IPS DF 6.9 (cell line): ENCODE data around the gene GPR3.
"Not testable (repeated sequence)": the region's sequence is repeated elsewhere in the genome, so short reads cannot be mapped to it uniquely, and the experiment has no call there.

Source experiments
- DNase-seq: peaks from one replicate; pipeline ENCODE4 v3.0.0-alpha.2; 2013; ENCODE audit warnings: low read depth, low spot score
- H3K27ac ChIP-seq: one replicate; pipeline ENCODE4 v1.5.1; 2013; ENCODE audit warnings: low read length, control low read depth
- H3K27me3 ChIP-seq: 2 replicates; pipeline ENCODE4 v1.6.1; 2013; ENCODE audit warnings: mild to moderate bottlenecking, low read length; ENCODE audit not compliant: control insufficient read depth, insufficient read depth
- H3K36me3 ChIP-seq: 2 replicates; pipeline ENCODE4 v1.6.1; 2013; ENCODE audit warnings: low read length; ENCODE audit not compliant: control insufficient read depth, insufficient read depth
- H3K4me1 ChIP-seq: 2 replicates; pipeline ENCODE4 v1.6.1; 2013; ENCODE audit warnings: low read length; ENCODE audit not compliant: control insufficient read depth, insufficient read depth
- H3K4me3 ChIP-seq: 2 replicates; pipeline ENCODE4 v1.5.1; 2013; ENCODE audit warnings: mild to moderate bottlenecking, low read length
- H3K9me3 ChIP-seq: 2 replicates; pipeline ENCODE4 v1.6.1; 2013; ENCODE audit warnings: low read length, inconsistent platforms; ENCODE audit not compliant: control insufficient read depth, insufficient read depth
- WGBS: extraction: QIAGEN DNeasy Blood & Tissue Kit; methylation state at CpG from one replicate; pipeline ENCODE4 v1.1.7; 2013; ENCODE audit warnings: mixed read lengths, missing lambda C conversion rate; ENCODE audit not compliant: insufficient read length, insufficient coverage; 5-methylcytosine and 5-hydroxymethylcytosine counted together

Gene GPR3

GRCh38 chr1:27380224-27380623, 12.2 kb upstream of the GPR3 start:
- Histone ChIP-seq H3K27ac (no peak overlapping the region), H3K9me3 (no peaks in the 10 kb centered on the region), H3K4me3 (no peak overlapping the region), H3K36me3 (no peaks in the 10 kb centered on the region), H3K4me1 (peaks cover 3% of the 10 kb centered on the region; the same call in 1 of the 2 replicates), H3K27me3 (no peaks in the 10 kb centered on the region)
- WGBS: no CpG with 5 or more reads among the region's 4 CpGs
- no peak for DNase-seq

GRCh38 chr1:27380766-27381733, 11.4 kb upstream of the GPR3 start:
- H3K27me3 ChIP-seq: no peaks in the 10 kb centered on the region
- peaks cover 3% of the 10 kb centered on the region; the same call in 1 of the 2 replicates for H3K4me1 ChIP-seq
- DNase-seq: no peak
- no peaks in the 10 kb centered on the region for H3K36me3 ChIP-seq
- no CpG with 5 or more reads among the region's 12 CpGs for WGBS
- H3K9me3 ChIP-seq: no peaks in the 10 kb centered on the region
- H3K27ac ChIP-seq: no peak overlapping the region
- H3K4me3 ChIP-seq: no peak overlapping the region

DNA sequence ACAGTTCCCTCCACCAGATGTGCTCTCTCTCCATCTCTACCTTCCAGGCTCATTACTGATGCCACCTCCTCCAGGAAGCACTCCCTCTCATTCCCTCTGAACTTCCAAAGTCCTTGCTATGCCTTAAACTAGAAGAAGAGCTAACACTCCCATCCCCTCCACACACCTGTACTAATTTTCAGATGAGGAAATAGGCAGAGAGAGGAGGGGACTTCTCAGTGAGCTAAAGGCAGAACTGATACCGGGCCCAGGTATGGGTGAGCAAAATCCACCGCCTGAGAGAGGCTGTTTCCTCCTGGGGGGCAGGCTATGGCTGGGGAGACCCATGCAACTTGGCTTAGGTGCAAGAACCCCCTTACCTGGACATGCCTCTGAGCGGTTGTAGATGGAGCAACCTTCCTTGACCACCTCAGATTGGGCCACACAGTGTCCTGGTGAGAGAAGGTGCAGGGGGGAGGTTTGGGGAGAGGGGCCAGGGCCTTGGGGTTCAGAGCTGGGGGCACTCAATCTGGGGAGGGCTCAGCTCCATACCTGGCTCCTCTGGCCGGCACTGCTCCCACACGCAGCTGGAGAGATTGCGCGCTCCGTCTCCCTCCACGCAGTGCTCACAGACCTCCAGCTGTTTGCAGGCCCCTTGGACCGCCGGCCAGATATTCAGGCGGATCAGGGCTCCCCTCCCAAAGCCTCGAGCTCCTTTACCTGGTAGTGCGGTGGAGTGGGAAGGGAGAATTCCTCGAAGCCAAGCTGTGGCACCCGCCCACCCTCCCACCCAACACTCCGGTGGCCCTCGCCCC, 10.3 kb upstream of the GPR3 start:
- no peak overlapping the region for H3K27ac ChIP-seq
- H3K27me3 ChIP-seq: no peaks in the 10 kb centered on the region
- DNase-seq: no peak
- no CpG with 5 or more reads among the region's 18 CpGs for WGBS
- peaks cover 3% of the 10 kb centered on the region; the same call in 1 of the 2 replicates for H3K4me1 ChIP-seq
- H3K4me3 ChIP-seq: no peak overlapping the region; the same call in 1 of the 2 replicates
- H3K36me3 ChIP-seq: no peaks in the 10 kb centered on the region
- no peaks in the 10 kb centered on the region for H3K9me3 ChIP-seq

GRCh38 chr1:27383039-27383605, 9.3 kb upstream of the GPR3 start, which contains the start of gene CD164L2:
TSS of gene CD164L2 (minus strand) at chr1:27383333. CDS start at chr1:27383239, 94 bp downstream.
- WGBS: no CpG with 5 or more reads among the region's 43 CpGs
- Histone ChIP-seq H3K4me1 (peaks cover 3% of the 10 kb centered on the region; the same call in 1 of the 2 replicates), H3K9me3 (no peaks in the 10 kb centered on the region), H3K36me3 (no peaks in the 10 kb centered on the region), H3K27me3 (no peaks in the 10 kb centered on the region), H3K4me3 (peak within 1 kb of the TSS; percentile 39; the same call in 1 of the 2 replicates), H3K27ac (no peak within 1 kb of the TSS)
- no peak for DNase-seq

DNA sequence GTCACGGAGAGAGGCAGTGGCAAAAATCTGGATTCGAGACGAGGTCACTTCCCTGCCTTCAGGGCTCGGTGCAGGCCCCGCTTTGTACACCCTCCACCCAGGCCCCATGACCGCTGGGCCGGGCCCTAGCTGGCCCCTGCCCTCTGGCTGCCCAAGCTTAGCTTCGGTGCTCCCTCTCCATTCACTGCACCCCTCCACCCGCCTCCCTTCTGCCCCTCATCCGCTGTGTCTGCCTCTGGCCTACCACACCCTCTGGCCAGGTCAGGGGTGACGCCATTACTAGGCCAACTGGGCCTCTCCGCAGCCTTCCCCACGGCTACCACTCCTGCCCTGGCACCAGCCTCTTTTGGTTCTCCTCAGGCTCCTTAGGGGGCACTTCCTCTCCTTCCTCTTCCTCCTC, 8.8 kb upstream of the GPR3 start:
- H3K27ac ChIP-seq: no peak overlapping the region
- peaks cover 3% of the 10 kb centered on the region; the same call in 1 of the 2 replicates for H3K4me1 ChIP-seq
- no peak overlapping the region for H3K4me3 ChIP-seq
- no peaks in the 10 kb centered on the region for H3K27me3 ChIP-seq
- DNase-seq: no peak
- no peaks in the 10 kb centered on the region for H3K36me3 ChIP-seq
- H3K9me3 ChIP-seq: no peaks in the 10 kb centered on the region
- no CpG with 5 or more reads among the region's 13 CpGs for WGBS

GRCh38 chr1:27384797-27385196, 7.6 kb upstream of the GPR3 start:
- H3K27me3 ChIP-seq: not testable (repeated sequence)
- no CpG with 5 or more reads among the region's 3 CpGs for WGBS

GRCh38 chr1:27388337-27389005, 4.0 kb upstream of the GPR3 start:
- Histone ChIP-seq H3K27ac (no peak overlapping the region), H3K9me3 (no peaks in the 10 kb centered on the region), H3K4me3 (no peak overlapping the region), H3K4me1 (peaks cover 5% of the 10 kb centered on the region), H3K27me3 (no peaks in the 10 kb centered on the region), H3K36me3 (no peaks in the 10 kb centered on the region)
- no CpG with 5 or more reads among the region's 5 CpGs for WGBS
- DNase-seq: peak; percentile 71

More at GRCh38 chr1:27384797-27385196, 7.6 kb upstream of the GPR3 start:
- not testable (repeated sequence) for DNase-seq, H3K9me3 ChIP-seq, H3K4me1 ChIP-seq, H3K4me3 ChIP-seq, H3K36me3 ChIP-seq, H3K27ac ChIP-seq

- Histone ChIP-seq H3K36me3 (0 out of 2 replicates have a peak, but pooled peaks cover 3% of the 10 kb centered on the region), H3K27me3 (no peaks in the 10 kb centered on the region), H3K27ac (no peak overlapping the region), H3K9me3 (no peaks in the 10 kb centered on the region), H3K4me3 (peak overlapping the region; percentile 16; the same call in 1 of the 2 replicates), H3K4me1 (peaks cover 5% of the 10 kb centered on the region)
- no peak for DNase-seq
- no CpG with 5 or more reads among the region's 13 CpGs for WGBS
Measured at GRCh38 chr1:27391511-27392095, 819 bp upstream of the GPR3 start.

- Histone ChIP-seq H3K27ac (no peak overlapping the region), H3K36me3 (0 out of 2 replicates have a peak, but pooled peaks cover 3% of the 10 kb centered on the region), H3K4me1 (peaks cover 5% of the 10 kb centered on the region), H3K27me3 (no peaks in the 10 kb centered on the region), H3K9me3 (no peaks in the 10 kb centered on the region), H3K4me3 (peak overlapping the region; percentile 88)
- no CpG with 5 or more reads among the region's 30 CpGs for whole genome bisulfite sequencing
- no peak for DNase-seq
Measured at GRCh38 chr1:27392778-27393635, 585 bp downstream of the GPR3 start.
